SK-N-SH (cell line): ENCODE results near the gene TAS2R31.

Experiments used
- CTCF ChIP-seq: fragments of 200-600 bp; sonication (generic); IDR thresholded peaks from 2 replicates; pipeline ENCODE4 v1.6.1; 2017; ENCODE audit warnings: antibody characterized with exemption, mild to moderate bottlenecking, moderate library complexity
- EZH2phosphoT487 ChIP-seq: fragments of 200-600 bp; sonication (generic); IDR thresholded peaks from 2 replicates; pipeline ENCODE4 v1.6.1; 2017; ENCODE audit warnings: low read depth, mixed run types, mild to moderate bottlenecking, antibody characterized with exemption, moderate library complexity, borderline replicate concordance
- MEF2A ChIP-seq: IDR thresholded peaks from 2 replicates; pipeline ENCODE4 v1.4.0; 2012; ENCODE audit warnings: low read depth, borderline replicate concordance
- POLR2AphosphoS5 ChIP-seq: IDR thresholded peaks from 2 replicates; pipeline ENCODE4 v1.6.1; 2012; ENCODE audit warnings: low read depth, low read length
- RAD21 ChIP-seq: IDR thresholded peaks from 2 replicates; pipeline ENCODE4 v1.6.1; 2012; ENCODE audit warnings: mild to moderate bottlenecking, low read length
- RFX5 ChIP-seq: IDR thresholded peaks from 2 replicates; pipeline ENCODE4 v1.6.1; 2012; ENCODE audit warnings: mild to moderate bottlenecking, improper control_type of control experiment, low read length
- SMC3 ChIP-seq: IDR thresholded peaks from 2 replicates; pipeline ENCODE4 v1.6.1; 2012; ENCODE audit warnings: low read depth, low read length, improper control_type of control experiment
- TAF1 ChIP-seq: IDR thresholded peaks from 2 replicates; pipeline ENCODE4 v1.6.1; 2012; ENCODE audit warnings: low read depth, mild to moderate bottlenecking, low read length, moderate library complexity, borderline replicate concordance
- YY1 ChIP-seq: IDR thresholded peaks from 2 replicates; pipeline ENCODE4 v1.4.0; 2012; ENCODE audit warnings: low read depth, mild to moderate bottlenecking
- TF ChIP-seq, protein P1 (sequence below): IDR thresholded peaks from 2 replicates; pipeline ENCODE4 v1.4.0; 2012; ENCODE audit warnings: low read depth

DNA sequence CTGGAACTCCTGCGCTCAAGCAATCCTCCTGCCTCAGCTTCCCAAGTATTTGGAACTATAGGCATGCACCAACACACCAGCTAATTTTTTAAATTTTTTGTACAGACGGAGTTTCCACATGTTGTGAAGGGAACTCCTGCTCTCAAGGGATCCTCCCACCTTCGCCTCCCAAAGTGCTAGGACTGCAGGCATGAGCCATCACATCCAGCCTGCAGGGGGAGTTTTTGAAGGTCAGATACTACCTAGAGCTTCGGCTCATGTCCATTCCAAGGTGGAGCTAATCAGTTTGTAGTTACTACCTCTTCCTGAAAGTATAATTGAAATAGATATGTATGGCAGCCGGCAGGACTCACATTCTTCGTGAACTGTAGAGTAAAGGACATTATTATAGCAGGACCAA, 5.1 kb downstream of the TAS2R31 start:
- TF ChIP-seq POLR2AphosphoS5 (no peak), RAD21 (no peak), CTCF (no peak), YY1 (no peak), SMC3 (no peak), EZH2phosphoT487 (no peak), MEF2A (no peak), TAF1 (no peak), RFX5 (no peak)
- TF ChIP-seq, protein P1, sequence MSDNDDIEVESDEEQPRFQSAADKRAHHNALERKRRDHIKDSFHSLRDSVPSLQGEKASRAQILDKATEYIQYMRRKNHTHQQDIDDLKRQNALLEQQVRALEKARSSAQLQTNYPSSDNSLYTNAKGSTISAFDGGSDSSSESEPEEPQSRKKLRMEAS = no peak
